HG02759 (cell line): Measurements from ENCODE around the gene RANGAP1.

Source experiments
- ATAC-seq: cut with Tn5 transposase; IDR thresholded peaks from one replicate; pipeline ENCODE4 v1.9.1; 2021; ENCODE audit warnings: mild to moderate bottlenecking, moderate library complexity; ENCODE audit not compliant: unreplicated experiment

The RANGAP1 gene

GRCh38 chr22:41285820-41286638 lies at the start of gene RANGAP1:
Gene RANGAP1, minus strand, starts transcription at chr22:41286187. Its CDS starts 5,143 bp downstream, at chr22:41281044.
- ATAC-seq, result peak; percentile 97

GRCh38 chr22:41334951-41335635 lies 49.1 kb upstream of the RANGAP1 start:
- no peak for ATAC-seq

- no peak for ATAC-seq
These were observed 48.2 kb upstream of the RANGAP1 start for GRCh38 chr22:41334215-41334614.

- no peak for ATAC-seq
These were observed 47.8 kb upstream of the RANGAP1 start for GRCh38 chr22:41333806-41334205.

GRCh38 chr22:41332217-41332939 lies 46.4 kb upstream of the RANGAP1 start:
- no peak for ATAC-seq

GRCh38 chr22:41330169-41330568 lies 44.2 kb upstream of the RANGAP1 start:
- ATAC-seq, result no peak

GRCh38 chr22:41327124-41327523 lies 41.1 kb upstream of the RANGAP1 start:
- no peak for ATAC-seq

- no peak for ATAC-seq
These were observed 39.0 kb upstream of the RANGAP1 start for GRCh38 chr22:41324821-41325528.

- ATAC-seq, result no peak
These were observed 34.6 kb upstream of the RANGAP1 start for GRCh38 chr22:41320416-41321240.

GRCh38 chr22:41315586-41315985 lies 29.6 kb upstream of the RANGAP1 start:
- no peak for ATAC-seq

GRCh38 chr22:41314821-41315220 lies 28.8 kb upstream of the RANGAP1 start:
- ATAC-seq, result no peak

GRCh38 chr22:41311487-41311886 lies 25.5 kb upstream of the RANGAP1 start:
- ATAC-seq, result no peak

- no peak for ATAC-seq
These were observed 24.3 kb upstream of the RANGAP1 start for GRCh38 chr22:41310336-41310735.

- no peak for ATAC-seq
These were observed 22.6 kb upstream of the RANGAP1 start for GRCh38 chr22:41308544-41308947.

GRCh38 chr22:41308054-41308453 lies 22.1 kb upstream of the RANGAP1 start:
- no peak for ATAC-seq

GRCh38 chr22:41305646-41306045 lies 19.7 kb upstream of the RANGAP1 start:
- no peak for ATAC-seq

GRCh38 chr22:41302811-41303210 lies 16.8 kb upstream of the RANGAP1 start:
- no peak for ATAC-seq

- no peak for ATAC-seq
These were observed 16.2 kb upstream of the RANGAP1 start for GRCh38 chr22:41302021-41302767.
